ENCODE data around the gene ERI2. TPM values are rescaled to one million over a fixed set of nuclear protein-coding genes. Genes with fewer than 3 reads are reported as not detected.
"Not testable (repeated sequence)": the region's sequence is repeated elsewhere in the genome, so short reads cannot be mapped to it uniquely, and the experiment has no call there.

ERI2 gene
- polyA plus RNA-seq, 4 donors, result 18.6 to 41.6 (median 33.4) TPM

DNA sequence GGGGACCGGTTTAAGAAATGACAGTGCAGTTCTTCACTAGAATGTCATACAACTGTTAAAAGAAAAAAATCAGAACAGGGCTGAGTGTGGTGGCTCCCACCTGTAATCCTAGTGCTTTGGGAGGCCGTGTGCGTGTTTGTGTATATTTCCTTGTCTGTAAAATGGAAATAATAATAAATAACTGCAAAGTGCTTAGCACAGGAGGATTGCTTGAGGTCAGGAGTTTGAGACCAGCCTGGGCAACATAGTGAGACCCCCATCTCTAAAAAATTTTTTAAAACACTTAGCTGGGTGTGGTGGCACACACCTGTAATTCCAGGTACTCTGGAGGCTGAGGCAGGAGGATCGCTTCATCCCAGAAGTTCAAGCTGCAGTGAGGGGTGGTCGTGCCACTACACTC, 40.0 kb downstream of the ERI2 start:
- DNase-seq (ENCODE audit: low read depth in 4 of 4, low spot score in 3 of 4), result no peak

- no peak for DNase-seq (ENCODE audit: low read depth in 4 of 4, low spot score in 3 of 4)
Measured at GRCh38 chr16:20765732-20766131, 40.5 kb downstream of the ERI2 start.

GRCh38 chr16:20764448-20764847, 41.8 kb downstream of the ERI2 start:
- not testable (repeated sequence) for DNase-seq (ENCODE audit: low read depth in 4 of 4, low spot score in 3 of 4)

DNA sequence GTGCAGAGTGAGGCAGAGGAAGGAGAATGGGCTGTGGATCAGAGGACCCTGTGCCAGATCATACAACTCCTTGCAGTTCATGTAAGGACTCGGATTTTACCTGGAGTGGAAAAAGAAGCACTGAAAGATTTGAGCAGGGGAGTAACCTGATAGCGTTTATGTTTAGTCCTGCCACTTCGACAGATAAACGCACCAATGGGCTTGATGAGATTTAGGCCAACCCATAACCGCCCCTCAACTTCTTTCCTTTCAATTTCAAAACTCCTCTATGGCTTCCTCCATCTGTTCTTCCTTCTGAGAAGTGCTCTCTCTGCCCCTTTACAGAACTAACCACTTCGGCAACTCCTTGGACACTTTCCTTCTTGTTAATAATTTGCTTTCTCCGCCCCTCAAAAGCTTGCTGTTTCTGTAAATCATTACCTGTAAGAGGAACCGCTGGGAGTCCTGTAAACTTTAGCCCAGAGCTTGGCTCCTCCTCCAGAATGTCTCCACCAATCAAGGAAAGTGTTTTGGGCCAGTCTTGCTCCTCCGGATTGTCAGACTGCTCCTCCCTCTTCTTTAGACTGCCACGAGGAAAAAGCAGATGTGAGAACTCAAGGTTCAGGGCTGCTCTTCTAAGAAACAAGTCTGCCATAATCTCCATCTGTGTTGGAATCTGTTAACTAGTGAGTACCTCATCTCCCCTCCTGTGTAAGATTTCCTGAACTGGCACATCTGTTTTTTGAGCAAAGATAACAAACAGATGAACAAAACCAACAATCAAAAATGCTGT, 42.6 kb downstream of the ERI2 start, which contains the start of gene ACSM3:
Gene ACSM3, plus strand, starts transcription at position 554 of the 772 bp plus-strand sequence. CDS start 6,021 bp downstream, outside the sequence.
- peak; percentile 81 to 93 (median 84) for DNase-seq (ENCODE audit: low read depth in 4 of 4, low spot score in 3 of 4)

- no peak for DNase-seq (ENCODE audit: low read depth in 4 of 4, low spot score in 3 of 4)
Measured at GRCh38 chr16:20762404-20763123, 43.7 kb downstream of the ERI2 start.

GRCh38 chr16:20761175-20761574, 45.1 kb downstream of the ERI2 start:
- no peak for DNase-seq (ENCODE audit: low read depth in 4 of 4, low spot score in 3 of 4)

- DNase-seq (ENCODE audit: low read depth in 4 of 4, low spot score in 3 of 4), result peak in 1 of 4 donors; percentile 36
Measured at GRCh38 chr16:20760346-20760745, 45.9 kb downstream of the ERI2 start.

- DNase-seq (ENCODE audit: low read depth in 4 of 4, low spot score in 3 of 4), result not testable (repeated sequence)
Measured at GRCh38 chr16:20755799-20756198, 50.5 kb downstream of the ERI2 start.

DNA sequence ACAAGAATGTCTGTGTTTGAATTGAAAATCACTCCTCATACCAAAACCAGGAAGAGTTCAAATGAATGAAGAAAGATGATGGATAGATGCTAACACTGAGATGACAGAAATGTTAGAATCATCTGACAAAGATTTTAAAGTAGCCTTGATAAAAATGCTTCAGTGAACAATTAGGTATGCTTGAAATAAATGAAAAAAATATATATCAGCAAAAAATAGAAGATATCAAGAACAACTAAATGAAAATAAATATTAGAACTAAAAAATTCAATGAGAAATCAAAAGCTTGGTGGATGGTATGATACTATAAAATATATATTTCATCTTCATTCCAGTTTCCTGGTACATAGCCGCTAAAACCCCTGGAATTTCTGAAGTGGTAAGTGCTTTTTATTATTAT, 51.0 kb downstream of the ERI2 start:
- DNase-seq (ENCODE audit: low read depth in 4 of 4, low spot score in 3 of 4), result no peak

DNA sequence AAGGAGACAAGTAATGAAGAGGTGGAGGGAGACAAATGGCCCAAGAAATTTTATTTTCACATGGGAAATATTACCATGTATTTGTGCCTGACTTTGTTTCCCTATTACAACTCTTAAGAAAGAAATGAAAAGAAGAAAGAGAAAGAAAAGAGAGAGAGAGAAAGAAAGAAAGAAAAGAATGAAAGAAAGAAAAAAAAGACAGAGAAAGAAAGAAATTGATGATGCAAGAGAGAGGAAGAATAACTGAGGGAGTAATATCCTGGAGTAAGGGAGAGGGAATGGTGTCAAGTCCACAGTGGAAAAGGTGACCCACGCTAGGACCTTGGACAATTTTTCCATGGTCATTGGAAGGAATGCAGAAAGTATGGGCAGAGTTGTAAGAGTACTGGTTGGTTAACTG, 52.5 kb downstream of the ERI2 start:
- no peak for DNase-seq (ENCODE audit: low read depth in 4 of 4, low spot score in 3 of 4)

- DNase-seq (ENCODE audit: low read depth in 4 of 4, low spot score in 3 of 4), result no peak
Measured at GRCh38 chr16:20750558-20750957, 55.7 kb downstream of the ERI2 start.

- DNase-seq (ENCODE audit: low read depth in 4 of 4, low spot score in 3 of 4), result no peak
Measured at GRCh38 chr16:20749474-20749873, 56.8 kb downstream of the ERI2 start.

DNA sequence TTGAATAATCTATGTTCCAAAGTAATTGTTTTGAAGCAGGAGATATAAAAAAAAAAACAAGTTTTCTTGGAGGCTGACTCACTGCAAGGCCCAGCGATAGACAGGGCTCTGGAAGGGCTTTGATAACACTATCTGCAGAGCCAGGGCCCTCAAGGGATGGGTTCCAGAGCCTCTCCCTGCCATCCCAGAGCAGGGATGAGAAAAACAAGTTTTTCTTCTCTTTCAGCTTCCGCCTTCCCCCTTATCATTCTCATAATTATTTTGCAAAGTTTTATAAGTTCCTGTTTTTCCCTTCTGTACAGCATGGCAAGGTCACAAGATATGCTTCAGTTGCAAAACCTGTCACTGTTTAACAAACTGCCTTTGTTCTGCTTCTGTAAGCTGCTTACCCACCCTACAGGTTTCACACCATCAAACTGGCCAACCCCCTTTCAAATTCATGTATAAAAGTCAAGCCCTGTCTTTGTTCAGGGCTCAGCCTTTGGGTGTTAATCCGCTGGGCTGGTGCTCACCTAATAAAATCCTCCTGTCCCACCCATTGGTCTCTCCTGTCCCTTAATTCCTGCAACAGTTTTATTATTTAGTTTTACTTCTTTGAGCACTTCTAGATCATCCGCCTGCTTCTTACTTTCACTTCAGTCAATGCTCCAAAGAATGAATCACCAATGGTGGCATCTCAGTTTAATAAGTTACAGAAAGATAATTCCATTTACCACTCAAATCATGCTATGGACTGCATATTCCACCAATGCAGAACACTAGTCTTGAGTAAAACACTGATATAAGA, 59.0 kb downstream of the ERI2 start:
- DNase-seq (ENCODE audit: low read depth in 4 of 4, low spot score in 3 of 4), result no peak

- DNase-seq (ENCODE audit: low read depth in 4 of 4, low spot score in 3 of 4), result no peak
Measured at GRCh38 chr16:20746461-20746860, 59.8 kb downstream of the ERI2 start.

Other genes with a start within 250 kb of the ERI2 start
- gene ACSM2B, start 230.1 kb downstream of the ERI2 start, polyA plus RNA-seq (ENCODE audit: insufficient read length in 4 of 4), result 10 to 100 TPM in 3 of 4 donors, 1 to 10 TPM in 1; 2.5 to 60.6 (median 45.6) TPM
- gene ACSM1, start 108.8 kb downstream of the ERI2 start, polyA plus RNA-seq (ENCODE audit: insufficient read length in 4 of 4), result 1 to 10 TPM in 1 of 4 donors, under 1 TPM in 3; 0.11 to 2.1 (median 0.58) TPM
- 10 to 100 TPM; 64.5 to 81.6 (median 74.2) TPM for gene THUMPD1, start 64.7 kb downstream of the ERI2 start, polyA plus RNA-seq (ENCODE audit: insufficient read length in 4 of 4)
- 100 to 1,000 TPM in 2 of 4 donors, 10 to 100 TPM in 2; 25.9 to 107 (median 102) TPM for gene ACSM3, start 42.5 kb downstream of the ERI2 start, polyA plus RNA-seq (ENCODE audit: insufficient read length in 4 of 4)
- gene REXO5, start 55 bp upstream of the ERI2 start, polyA plus RNA-seq (ENCODE audit: insufficient read length in 4 of 4), result 1 to 10 TPM; 5.5 to 6.7 (median 6.1) TPM
- 10 to 100 TPM in 1 of 4 donors, 1 to 10 TPM in 3; 7.2 to 11.5 (median 9.6) TPM for gene DCUN1D3, start 93.9 kb upstream of the ERI2 start, polyA plus RNA-seq (ENCODE audit: insufficient read length in 4 of 4)
- gene LYRM1, start 94.3 kb upstream of the ERI2 start, polyA plus RNA-seq (ENCODE audit: insufficient read length in 4 of 4), result 10 to 100 TPM; 30.6 to 49.0 (median 47.4) TPM